DOHH2 (cell line): ENCODE measurements around the gene TMEM214.

Source experiments
- H3F3A ChIP-seq: fragments of 200-600 bp; sonication (generic), shearing (Covaris generic); 2 replicates; pipeline ENCODE4 v1.6.0; 2016; ENCODE audit warnings: antibody characterized with exemption, mild to moderate bottlenecking; ENCODE audit not compliant: control insufficient read depth, insufficient read depth
- H3K27ac ChIP-seq: fragments of 200-600 bp; sonication (generic); 2 replicates; pipeline ENCODE4 v1.5.1; 2014; ENCODE audit warnings: low read depth, mild to moderate bottlenecking, low read length, moderate library complexity
- H3K27me3 ChIP-seq: fragments of 200-600 bp; sonication (generic); 2 replicates; pipeline ENCODE4 v1.6.1; 2014; ENCODE audit warnings: mild to moderate bottlenecking, low read length, mixed read lengths; ENCODE audit not compliant: control insufficient read depth
- H3K36me3 ChIP-seq: fragments of 200-600 bp; sonication (generic); 2 replicates; pipeline ENCODE4 v1.6.1; 2014; ENCODE audit warnings: mild to moderate bottlenecking, low read length, moderate library complexity, mixed read lengths; ENCODE audit not compliant: control insufficient read depth
- H3K4me1 ChIP-seq: fragments of 200-600 bp; sonication (generic); 2 replicates; pipeline ENCODE4 v1.6.1; 2014; ENCODE audit warnings: mild to moderate bottlenecking, low read length, mixed read lengths; ENCODE audit not compliant: control insufficient read depth
- H3K4me2 ChIP-seq: fragments of 200-600 bp; sonication (generic); 2 replicates; pipeline ENCODE4 v1.6.0; 2014; ENCODE audit warnings: mild to moderate bottlenecking, low read length, moderate library complexity
- H3K4me3 ChIP-seq: fragments of 200-600 bp; sonication (generic); 2 replicates; pipeline ENCODE4 v1.5.1; 2014; ENCODE audit warnings: mild to moderate bottlenecking, low read length, mixed read lengths
- H3K79me2 ChIP-seq: fragments of 200-600 bp; sonication (generic); 2 replicates; pipeline ENCODE4 v1.6.1; 2014; ENCODE audit warnings: mild to moderate bottlenecking, low read length, mixed read lengths; ENCODE audit not compliant: control insufficient read depth
- H3K9me2 ChIP-seq: fragments of 200-600 bp; sonication (generic); replicated peaks from 2 replicates; pipeline ENCODE4 v1.6.1; 2014; ENCODE audit warnings: mild to moderate bottlenecking, low read length, mixed read lengths; ENCODE audit not compliant: control insufficient read depth
- H3K9me3 ChIP-seq: fragments of 200-600 bp; sonication (generic); 2 replicates; pipeline ENCODE4 v1.6.1; 2014; ENCODE audit warnings: antibody characterized with exemption, low read length, mixed read lengths; ENCODE audit not compliant: control insufficient read depth, insufficient read depth
- H4K20me1 ChIP-seq: fragments of 200-600 bp; sonication (generic); 2 replicates; pipeline ENCODE4 v1.6.0; 2014; ENCODE audit warnings: low read depth, mild to moderate bottlenecking, antibody characterized with exemption, low read length, moderate library complexity; ENCODE audit not compliant: control insufficient read depth, insufficient read depth
- CTCF ChIP-seq: fragments of 200-600 bp; sonication (generic); IDR thresholded peaks from one replicate; pipeline ENCODE4 v1.5.1; 2014; ENCODE audit warnings: antibody characterized with exemption, mild to moderate bottlenecking, low read depth, low read length; ENCODE audit not compliant: poor library complexity, severe bottlenecking
- EZH2phosphoT487 ChIP-seq: fragments of 200-600 bp; sonication (generic); IDR thresholded peaks from 2 replicates; pipeline ENCODE4 v1.6.1; 2017; ENCODE audit warnings: borderline replicate concordance, mild to moderate bottlenecking, antibody characterized with exemption, low read length, moderate library complexity, mixed read lengths

Gene TMEM214

GRCh38 chr2:27013738-27014137 is 19.0 kb upstream of the TMEM214 start:
- H3K9me2 ChIP-seq = no peaks in the 10 kb centered on the region
- no peaks in the 10 kb centered on the region for H3K9me3 ChIP-seq
- H3K4me2 ChIP-seq = no peak overlapping the region
- no peak for TF ChIP-seq CTCF
- no peak for TF ChIP-seq EZH2phosphoT487
- H4K20me1 ChIP-seq = no peaks in the 10 kb centered on the region
- no peak overlapping the region for H3K27ac ChIP-seq
- H3K4me3 ChIP-seq = no peak overlapping the region
- H3K79me2 ChIP-seq = no peaks in the 10 kb centered on the region
- no peaks in the 10 kb centered on the region for H3K4me1 ChIP-seq
- no peaks in the 10 kb centered on the region for H3F3A ChIP-seq
- H3K36me3 ChIP-seq = no peaks in the 10 kb centered on the region
- H3K27me3 ChIP-seq = peaks cover 24% of the 10 kb centered on the region

GRCh38 chr2:27014771-27015433 is 17.9 kb upstream of the TMEM214 start:
- no peaks in the 10 kb centered on the region for H3K36me3 ChIP-seq
- H3K79me2 ChIP-seq = no peaks in the 10 kb centered on the region
- TF ChIP-seq CTCF = no peak
- no peak for TF ChIP-seq EZH2phosphoT487
- H3F3A ChIP-seq = no peaks in the 10 kb centered on the region
- no peaks in the 10 kb centered on the region for H3K9me3 ChIP-seq
- H3K4me2 ChIP-seq = no peak overlapping the region
- H3K9me2 ChIP-seq = no peaks in the 10 kb centered on the region
- H3K4me1 ChIP-seq = no peaks in the 10 kb centered on the region
- no peak overlapping the region for H3K27ac ChIP-seq
- H4K20me1 ChIP-seq = no peaks in the 10 kb centered on the region
- H3K27me3 ChIP-seq = peaks cover 20% of the 10 kb centered on the region
- no peak overlapping the region for H3K4me3 ChIP-seq

GRCh38 chr2:27016801-27017325 is 15.9 kb upstream of the TMEM214 start:
- Histone ChIP-seq H3K9me2 (no peaks in the 10 kb centered on the region), H3K36me3 (no peaks in the 10 kb centered on the region), H3K27me3 (peaks cover 19% of the 10 kb centered on the region), H3K4me3 (no peak overlapping the region), H3K27ac (no peak overlapping the region), H3K79me2 (no peaks in the 10 kb centered on the region), H3F3A (no peaks in the 10 kb centered on the region), H3K4me1 (no peaks in the 10 kb centered on the region), H3K4me2 (no peak overlapping the region), H4K20me1 (no peaks in the 10 kb centered on the region), H3K9me3 (no peaks in the 10 kb centered on the region)
- TF ChIP-seq EZH2phosphoT487 (no peak), CTCF (peak; percentile 79)
